Ramos (cell line): ENCODE measurements around the gene HDAC9.

Source experiments
- in situ Hi-C: fragments of 300-500 bp; cut with MboI; formaldehyde crosslinking; loops from one replicate; pipeline ENCODE4 v1.14.3; 2022; ENCODE audit warnings: low sequenced_read_pairs; ENCODE audit not compliant: unreplicated experiment

Gene HDAC9

GRCh38 chr7:18550574-18550973 is 55.0 kb downstream of the HDAC9 start:
- in situ Hi-C loops = no loop called here

- in situ Hi-C loops = no loop called here
These were observed 56.9 kb downstream of the HDAC9 start for GRCh38 chr7:18552316-18552916.

- in situ Hi-C loops = no loop called here
These were observed 57.5 kb downstream of the HDAC9 start for GRCh38 chr7:18552943-18553604.

- in situ Hi-C loops = no loop called here
These were observed 58.1 kb downstream of the HDAC9 start for GRCh38 chr7:18553605-18554003.

GRCh38 chr7:18555120-18555519 is 59.6 kb downstream of the HDAC9 start:
- in situ Hi-C loops = no loop called here

- in situ Hi-C loops = no loop called here
These were observed 60.4 kb downstream of the HDAC9 start for GRCh38 chr7:18555968-18556367.

- in situ Hi-C loops = no loop called here
These were observed 63.0 kb downstream of the HDAC9 start for GRCh38 chr7:18558503-18558902.

GRCh38 chr7:18558910-18559309 is 63.4 kb downstream of the HDAC9 start:
- in situ Hi-C loops = no loop called here

GRCh38 chr7:18559756-18560155 is 64.2 kb downstream of the HDAC9 start:
- in situ Hi-C loops = no loop called here

- in situ Hi-C loops = no loop called here
These were observed 69.2 kb downstream of the HDAC9 start for GRCh38 chr7:18564779-18565178.

GRCh38 chr7:18565337-18565736 is 69.8 kb downstream of the HDAC9 start:
- in situ Hi-C loops = no loop called here

- in situ Hi-C loops = no loop called here
These were observed 70.7 kb downstream of the HDAC9 start for GRCh38 chr7:18566205-18566604.

- in situ Hi-C loops = no loop called here
These were observed 71.3 kb downstream of the HDAC9 start for GRCh38 chr7:18566829-18567228.

- in situ Hi-C loops = no loop called here
These were observed 74.9 kb downstream of the HDAC9 start for GRCh38 chr7:18570441-18570840.

- in situ Hi-C loops = no loop called here
These were observed 75.4 kb downstream of the HDAC9 start for GRCh38 chr7:18570890-18571478.

GRCh38 chr7:18572154-18572553 is 76.6 kb downstream of the HDAC9 start:
- in situ Hi-C loops = no loop called here

- in situ Hi-C loops = no loop called here
These were observed 77.3 kb downstream of the HDAC9 start for GRCh38 chr7:18572885-18573284.

- in situ Hi-C loops = no loop called here
These were observed 78.1 kb downstream of the HDAC9 start for GRCh38 chr7:18573410-18574234.

GRCh38 chr7:18574235-18574540 is 78.6 kb downstream of the HDAC9 start:
- in situ Hi-C loops = no loop called here

- in situ Hi-C loops = no loop called here
These were observed 79.1 kb downstream of the HDAC9 start for GRCh38 chr7:18574676-18575075.
